A172 (cell line): ENCODE data around the gene SLC9A3. TPM values are rescaled to one million over a fixed set of nuclear protein-coding genes. Genes with fewer than 3 reads are reported as not detected.

Source experiments
- DNase-seq: peaks from one replicate; pipeline ENCODE4 v3.0.0-alpha.2; 2015; ENCODE audit warnings: low spot score
- total RNA-seq: library from RNA; depleted of rRNA; stranded (reverse); fragments of >200 nt; shearing (Covaris generic); gene quantifications from 2 replicates; pipeline ENCODE4 v1.2.3, GENCODE V29; 2014

SLC9A3 gene
- total RNA-seq, 1 experiment from 2014 or later = 4.7 TPM

DNA sequence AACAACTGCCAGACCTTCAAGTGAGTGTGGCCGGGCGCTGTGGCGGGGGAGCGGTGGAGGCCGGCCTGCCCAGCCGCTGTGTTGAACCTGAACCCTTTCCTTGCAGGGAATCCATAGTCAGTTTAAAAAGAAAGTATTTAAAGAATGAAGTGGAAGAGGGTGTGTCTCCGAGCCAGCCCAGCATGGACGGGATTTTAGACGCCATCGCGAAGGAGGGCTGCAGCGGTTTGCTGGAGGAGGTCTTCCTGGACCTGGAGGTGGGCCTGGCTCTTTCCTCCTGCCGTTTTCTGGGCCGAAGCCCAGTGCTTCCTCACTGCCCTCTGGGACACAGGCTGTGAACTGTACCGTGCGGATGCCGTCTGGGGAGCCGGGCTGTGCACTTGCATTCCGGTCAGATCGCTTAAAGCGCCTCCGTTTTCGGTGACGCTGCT is 62.2 kb downstream of the SLC9A3 start:
- DNase-seq = no peak

DNA sequence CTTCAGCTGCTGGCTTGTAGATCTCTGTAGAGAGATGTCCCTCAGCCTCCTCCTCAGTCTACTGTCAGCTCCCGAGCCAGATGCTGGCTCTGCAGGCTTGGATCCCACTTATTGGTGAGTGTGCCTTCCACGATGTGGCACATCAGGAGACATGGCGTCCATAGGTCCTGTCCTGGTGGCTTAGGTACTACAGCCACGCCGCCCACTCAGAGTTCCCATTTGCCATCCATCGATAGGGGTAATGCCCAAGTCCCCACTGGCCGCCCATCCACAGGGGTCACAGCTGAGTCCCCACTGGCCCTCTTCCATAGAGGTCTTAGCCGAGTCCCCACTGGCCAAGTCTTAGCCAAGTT is 64.0 kb downstream of the SLC9A3 start:
- DNase-seq = no peak

DNA sequence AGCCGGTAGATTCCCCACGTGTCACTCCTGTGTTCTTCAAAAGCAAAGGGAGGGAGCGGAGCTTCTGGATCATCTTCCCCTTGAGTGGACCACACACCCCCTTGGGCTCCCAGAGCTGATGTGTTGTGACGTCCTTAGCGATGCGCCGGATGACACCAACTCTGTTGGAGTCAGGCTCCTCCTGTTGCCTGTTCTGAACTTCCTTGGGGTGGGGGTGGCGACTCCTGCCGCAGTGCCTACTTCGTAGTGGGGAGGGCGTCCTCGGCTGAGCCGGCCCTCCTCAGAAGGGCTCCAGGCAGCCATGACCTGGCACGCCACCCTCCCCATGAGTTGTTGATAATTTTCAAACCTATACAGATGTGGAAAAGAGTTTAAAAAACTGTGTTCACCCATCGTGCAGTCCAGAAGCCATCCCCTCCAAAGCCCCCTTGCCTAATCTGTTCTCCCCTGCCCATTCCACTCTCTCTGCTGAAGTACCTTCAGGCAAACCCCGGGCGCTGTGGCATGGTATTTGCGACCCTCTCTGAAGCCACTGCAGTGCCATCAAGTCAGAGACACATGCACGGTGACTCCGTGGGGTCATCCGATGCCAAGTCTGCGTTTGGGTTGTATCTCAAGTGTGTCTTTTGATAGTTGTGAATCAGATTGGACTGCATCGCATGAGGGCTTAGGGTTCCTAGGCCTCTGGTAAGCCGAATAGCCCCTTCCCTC is 64.5 kb downstream of the SLC9A3 start:
- DNase-seq = no peak

DNA sequence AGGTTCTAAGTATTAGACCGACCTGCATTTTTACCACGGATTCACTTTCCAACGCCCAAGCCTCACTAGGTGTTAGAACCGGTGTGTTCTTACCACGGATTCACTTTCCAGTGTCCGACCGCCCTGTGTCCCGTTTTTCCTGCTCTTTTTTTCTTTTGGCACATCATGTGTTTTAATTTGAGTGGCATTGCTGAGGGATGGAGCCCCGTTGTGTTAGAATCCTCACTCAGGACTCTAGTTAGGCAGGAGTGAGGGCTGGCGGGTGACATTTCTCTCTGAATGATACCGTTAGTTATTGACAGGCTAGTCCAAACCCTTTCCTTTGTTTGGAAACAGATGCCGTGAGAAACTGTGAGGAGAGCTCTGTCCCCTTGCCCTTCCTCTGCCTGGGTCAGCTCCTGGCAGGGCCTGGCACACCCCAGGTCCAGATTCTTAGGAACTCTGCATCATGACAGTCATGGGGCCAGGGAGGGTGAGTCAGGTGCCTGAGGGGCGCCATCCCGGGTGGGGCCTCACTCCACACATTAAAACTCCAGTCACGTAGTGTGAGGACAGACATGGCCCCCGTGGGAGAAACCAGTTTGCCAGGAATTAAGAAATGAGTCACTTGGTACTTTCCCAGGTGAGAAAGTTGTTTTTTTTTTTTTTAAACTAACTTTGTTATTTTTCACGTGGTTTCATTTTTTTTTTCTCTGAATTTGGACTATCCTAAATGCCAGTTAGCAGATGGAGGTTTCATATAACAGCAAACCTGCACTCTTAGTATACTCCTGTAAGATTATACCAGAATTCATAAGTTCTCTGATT is 65.5 kb downstream of the SLC9A3 start:
- peak; percentile 84 for DNase-seq

DNA sequence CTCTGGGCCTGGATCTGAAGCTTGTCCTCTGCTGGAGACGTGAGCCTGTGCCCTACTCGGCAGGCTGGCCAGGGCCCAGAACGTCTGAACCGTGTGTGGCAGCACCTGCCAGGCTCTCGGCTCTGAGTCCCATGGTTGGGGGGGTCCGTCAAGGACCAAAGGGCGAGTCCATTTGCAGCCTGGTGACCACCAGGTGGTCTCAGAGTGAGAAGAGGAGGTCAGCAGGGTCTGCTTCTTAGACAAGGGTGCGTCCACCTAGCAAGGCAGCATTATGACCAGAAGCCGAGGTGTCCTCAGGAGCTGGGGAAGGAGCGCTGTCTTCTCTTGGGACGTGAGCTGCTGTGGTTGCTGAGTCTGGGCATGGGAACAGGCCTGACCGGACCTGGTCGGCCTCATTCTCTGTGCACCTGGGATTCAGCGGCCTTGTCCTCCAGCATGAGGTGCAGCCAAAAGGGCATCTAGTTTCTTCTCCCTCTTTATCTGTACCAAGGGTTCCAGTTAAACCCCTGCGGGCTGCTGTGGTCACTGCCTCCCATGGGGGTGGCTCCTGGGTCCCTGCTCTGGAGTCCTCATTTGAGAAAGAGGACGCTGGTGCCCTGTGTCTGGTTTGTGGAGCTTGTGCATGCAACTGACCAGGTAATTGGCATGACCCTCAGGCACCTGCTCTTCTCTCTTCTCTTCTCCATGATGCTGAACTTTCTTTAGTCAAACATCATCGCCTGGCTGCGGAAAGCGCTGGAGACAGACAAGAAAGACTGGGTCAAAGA is 66.9 kb downstream of the SLC9A3 start:
- DNase-seq = no peak

DNA sequence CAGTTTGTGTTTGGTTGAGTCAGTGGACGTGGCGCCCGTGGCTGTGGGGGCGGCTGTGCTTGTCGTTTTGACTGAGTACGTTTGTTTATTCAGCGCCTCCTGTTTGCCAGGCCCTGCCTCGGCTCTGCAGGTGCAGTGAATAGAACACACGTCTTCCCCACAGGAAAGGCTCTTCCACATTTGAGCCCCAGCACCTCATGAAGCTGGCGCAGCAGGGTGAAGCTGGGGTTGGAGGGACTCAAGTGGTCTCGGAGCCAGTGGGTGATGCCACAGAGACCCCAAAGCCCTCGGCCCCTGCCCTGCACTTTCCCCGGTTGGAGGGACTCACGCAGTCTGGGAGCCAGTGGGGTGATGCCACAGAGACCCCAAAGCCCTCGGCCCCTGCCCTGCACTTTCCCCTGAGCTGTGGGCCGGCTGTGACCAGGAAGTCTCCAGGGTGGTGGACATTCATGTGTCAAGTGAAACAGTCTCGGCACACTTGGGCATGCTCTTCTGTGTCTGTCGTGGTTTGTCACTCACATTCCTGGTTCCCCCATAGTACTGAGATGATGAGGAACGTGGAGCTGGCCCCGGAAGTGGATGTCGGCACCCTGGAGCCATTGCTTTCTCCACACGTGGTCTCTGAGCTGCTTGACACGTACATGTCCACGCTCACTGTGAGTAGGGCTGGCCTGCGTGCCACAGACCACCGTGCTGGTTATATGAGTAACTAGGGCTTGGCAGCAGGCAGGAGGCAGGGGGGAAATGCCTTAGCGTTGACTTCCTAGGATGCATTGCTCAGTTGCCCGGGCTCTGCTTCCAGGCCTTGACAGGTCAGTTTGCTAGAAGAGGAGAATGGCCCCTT is 67.7 kb downstream of the SLC9A3 start:
- no peak for DNase-seq

DNA sequence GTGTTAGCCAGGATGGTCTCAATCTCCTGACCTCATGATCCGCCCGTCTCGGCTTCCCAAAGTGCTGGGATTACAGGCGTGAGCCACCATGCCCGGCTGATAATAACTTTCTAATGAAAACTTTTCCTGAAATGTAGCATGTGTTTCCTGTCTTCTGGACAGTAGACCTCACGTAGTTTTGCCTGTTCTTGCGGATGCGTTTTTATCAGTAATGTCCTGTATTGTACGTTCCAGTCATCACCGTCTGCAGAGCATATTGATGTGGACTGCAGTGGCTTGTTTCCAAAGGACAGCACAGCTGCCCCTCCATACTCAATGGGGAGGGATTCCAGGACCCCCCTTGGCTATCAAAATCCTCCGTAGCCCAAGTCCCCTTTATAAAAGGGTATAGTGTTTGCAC is 68.4 kb downstream of the SLC9A3 start:
- no peak for DNase-seq

DNA sequence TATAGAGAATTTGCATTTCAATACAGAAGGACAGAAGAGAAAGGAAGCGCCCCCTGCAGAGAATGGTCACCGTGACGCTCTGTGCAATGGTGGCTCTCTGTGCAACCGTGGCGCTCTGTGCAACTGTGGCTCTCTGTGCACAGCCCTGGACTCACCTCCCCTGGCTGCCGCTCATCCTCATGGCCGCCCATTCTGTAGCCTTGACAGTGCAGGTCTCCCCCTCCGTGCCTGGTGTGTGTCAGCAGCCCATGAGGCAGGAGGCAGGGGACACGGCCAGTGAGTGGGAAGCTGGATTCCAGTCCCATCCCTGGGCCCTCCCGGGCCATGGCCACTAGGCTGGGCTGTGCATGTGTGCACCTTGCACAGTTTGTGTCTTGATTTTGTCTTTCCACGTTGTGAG is 69.3 kb downstream of the SLC9A3 start:
- no peak for DNase-seq

DNA sequence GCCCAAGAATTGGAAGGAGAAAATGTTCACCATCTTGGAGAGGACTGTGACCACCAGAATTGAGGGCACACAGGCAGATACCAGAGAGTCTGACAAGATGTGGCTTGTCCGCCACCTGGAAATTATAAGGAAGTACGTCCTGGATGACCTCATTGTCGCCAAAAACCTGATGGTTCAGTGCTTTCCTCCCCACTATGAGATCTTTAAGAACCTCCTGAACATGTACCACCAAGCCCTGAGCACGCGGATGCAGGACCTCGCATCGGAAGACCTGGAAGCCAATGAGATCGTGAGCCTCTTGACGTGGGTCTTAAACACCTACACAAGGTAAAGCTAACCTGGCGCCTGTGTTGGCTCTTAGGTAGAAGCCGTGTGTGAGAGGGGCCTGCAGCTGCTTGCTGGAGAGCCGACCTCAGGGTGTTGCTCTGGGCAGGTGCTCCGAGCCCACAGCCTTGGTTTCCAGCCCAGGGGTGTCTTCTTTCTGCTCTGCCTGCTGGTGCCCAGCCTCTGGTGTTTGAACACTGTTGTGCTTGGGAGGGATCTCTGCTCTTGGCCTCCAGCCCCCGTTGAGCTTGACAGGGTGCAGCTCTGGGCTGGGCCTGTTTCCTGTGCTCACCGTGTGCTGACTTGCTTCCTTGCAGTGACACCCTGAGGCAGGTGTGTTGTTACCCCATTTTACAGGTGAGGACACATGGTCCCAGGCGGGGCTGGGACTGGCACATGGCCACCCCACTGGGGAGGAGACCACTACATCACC is 70.3 kb downstream of the SLC9A3 start:
- DNase-seq = no peak

DNA sequence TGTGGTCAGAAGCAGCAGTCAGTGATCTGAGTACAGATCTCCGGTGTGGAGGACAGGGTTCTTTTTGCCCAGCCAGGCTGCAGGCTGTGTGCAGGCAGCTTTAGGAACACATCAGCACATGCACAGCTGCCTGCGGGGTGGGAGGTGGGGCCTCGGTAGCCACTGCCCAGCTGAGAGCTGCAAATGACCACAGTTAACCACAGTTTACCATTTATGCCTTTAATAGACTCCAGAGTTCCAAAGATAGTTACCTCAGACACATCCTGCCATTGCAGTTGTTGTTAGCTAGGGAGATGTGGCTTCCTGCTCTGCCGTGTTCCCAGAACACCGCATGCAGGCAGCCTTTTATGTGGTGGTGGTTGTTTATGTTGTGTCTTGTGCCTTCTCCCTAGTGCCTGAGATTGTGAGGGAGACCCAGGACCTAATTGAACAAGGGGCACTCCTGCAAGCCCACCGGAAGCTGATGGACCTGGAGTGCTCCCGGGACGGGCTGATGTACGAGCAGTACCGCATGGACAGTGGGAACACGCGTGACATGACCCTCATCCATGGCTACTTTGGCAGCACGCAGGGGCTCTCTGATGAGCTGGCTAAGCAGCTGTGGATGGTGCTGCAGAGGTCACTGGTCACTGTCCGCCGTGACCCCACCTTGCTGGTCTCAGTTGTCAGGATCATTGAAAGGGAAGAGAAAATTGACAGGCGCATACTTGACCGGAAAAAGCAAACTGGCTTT is 71.1 kb downstream of the SLC9A3 start:
- DNase-seq = no peak

DNA sequence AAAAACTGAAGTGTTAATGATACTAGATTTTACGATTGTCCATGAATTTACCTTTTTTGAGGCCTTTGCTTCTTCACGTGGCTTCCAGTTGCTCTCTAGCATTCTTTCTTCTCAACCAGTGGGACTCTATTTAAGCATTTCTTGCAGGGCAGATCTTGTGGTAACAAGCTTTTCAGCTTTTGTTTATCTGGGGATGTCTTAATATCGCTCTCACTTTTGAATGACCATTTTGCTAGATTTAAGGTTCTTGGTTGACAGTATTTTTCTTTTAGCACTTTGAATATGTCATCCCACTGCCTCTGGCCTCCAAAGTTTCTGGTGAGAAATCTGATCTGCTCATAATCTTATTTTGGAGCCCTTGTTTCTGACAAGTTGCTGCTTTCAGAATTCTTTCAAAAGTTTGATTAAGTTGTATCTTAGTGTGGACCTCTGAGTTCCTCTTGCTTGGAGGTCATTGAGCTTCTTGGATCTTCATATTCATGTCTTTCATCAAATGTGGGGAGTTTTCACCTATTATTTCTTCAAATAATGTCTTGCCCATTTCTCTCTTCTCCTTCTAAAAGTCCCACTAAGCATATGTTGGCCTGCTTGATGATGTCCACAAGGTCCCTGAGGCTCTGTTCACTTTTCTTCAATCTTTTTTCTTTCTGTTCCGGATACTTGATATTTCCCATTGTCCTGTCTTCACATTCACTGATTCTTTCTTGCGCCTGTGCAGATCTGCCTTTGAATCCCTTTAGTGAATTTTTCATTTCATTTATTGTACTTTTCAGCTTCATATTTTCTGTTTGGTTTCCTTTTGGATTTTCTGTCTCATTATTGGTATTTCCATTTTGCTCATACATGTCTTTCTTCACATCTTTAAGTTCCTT is 72.4 kb downstream of the SLC9A3 start:
- DNase-seq = no peak

DNA sequence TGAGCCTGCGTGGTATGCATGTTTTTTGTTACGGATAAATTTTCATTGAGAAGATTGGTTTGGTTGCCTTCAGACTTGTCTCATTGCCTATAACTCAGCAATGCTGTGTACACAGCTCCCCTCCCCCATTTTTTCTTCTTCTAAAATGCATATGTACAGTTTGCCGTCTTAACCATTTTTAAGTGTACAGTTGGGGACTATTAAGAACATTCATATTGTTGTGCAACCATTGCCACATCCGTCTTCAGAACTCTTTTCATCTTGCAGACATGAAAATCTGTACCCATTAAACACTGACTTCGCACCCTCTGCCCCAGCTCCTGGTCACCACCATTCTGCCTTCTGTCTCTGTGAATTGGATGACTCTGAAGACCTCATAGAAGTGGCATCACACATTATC is 75.1 kb downstream of the SLC9A3 start:
- no peak for DNase-seq

DNA sequence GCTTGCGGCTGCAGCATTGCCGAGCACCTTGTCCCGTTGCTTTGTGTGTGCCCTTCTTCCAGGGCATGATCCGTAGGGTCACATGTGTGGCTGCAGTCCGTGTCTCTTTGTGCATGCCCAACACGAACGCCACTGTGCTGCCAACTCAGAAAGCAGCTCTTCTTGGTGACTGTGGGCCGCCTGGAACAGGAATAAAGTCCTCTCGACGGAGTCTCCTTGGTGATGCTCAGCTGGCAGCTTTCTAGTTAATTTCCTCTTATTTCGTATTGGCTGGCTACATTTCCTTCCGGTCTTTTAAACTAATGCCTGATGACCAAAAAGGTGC is 75.5 kb downstream of the SLC9A3 start:
- no peak for DNase-seq

DNA sequence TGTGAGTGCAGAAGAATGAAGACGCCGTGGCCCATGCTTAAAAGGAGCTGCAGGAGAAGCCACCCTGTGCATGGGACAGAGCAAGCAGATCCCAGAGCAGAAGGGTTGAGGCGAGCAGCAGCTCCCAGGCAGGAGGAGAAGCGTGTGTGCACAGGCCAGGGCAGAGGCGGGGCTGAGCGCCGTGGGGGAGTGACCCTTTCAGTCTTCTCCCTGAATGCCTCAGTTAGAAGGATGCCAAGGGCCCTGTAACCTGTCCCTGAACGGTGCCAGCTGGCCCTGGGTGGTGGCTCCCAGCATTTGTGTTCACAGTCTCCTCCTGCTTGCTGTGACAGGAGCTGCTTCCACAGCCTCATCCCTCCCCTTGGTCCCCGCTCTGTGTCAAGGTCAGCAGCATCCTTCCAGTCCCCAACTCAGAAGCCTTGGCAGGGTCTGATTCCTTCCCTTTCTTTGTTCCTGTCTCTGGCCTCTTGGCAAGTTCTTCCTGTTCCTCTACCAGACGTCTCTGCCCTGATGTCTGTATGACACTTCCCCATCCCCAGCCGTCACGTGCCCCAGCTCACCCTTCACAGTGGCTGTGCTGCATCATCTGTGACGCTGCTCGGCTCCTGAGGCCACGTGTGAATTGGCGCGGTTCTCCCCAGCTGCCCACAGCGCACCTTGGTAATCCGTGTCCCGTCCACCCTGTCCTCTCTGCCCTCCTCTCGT is 76.0 kb downstream of the SLC9A3 start:
- DNase-seq = no peak

DNA sequence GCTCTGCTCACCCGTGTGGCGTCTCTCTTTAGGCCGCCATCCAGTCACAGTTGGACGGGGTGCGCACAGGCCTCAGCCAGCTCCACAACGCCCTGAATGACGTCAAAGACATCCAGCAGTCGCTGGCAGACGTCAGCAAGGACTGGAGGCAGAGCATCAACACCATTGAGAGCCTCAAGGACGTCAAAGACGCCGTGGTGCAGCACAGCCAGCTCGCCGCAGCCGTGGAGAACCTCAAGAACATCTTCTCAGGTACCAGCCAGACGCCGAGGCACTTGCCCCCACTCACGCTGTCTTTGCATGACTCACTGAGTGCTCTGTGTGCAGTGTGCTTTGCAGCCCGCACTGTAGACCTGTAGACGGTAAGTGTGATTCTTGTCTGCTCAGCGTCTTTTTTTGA is 76.7 kb downstream of the SLC9A3 start:
- no peak for DNase-seq

DNA sequence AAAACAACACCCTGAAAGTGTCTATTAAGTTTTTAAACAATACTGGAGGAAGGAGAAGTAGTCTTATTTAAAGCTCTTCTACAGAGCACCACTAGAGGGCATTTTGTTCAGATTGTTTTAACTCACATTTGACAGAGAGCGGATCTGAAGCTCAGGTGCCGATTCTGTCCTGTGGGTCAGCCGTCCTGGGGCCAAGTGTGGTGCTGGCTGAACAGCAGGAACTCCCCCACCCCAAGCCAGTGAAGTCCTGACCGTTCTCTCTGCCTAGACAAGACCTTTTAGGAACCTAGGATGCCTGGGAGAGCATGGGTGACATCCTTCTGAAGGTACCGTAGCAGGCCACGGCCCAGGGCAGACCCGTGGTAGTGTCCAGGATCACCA is 77.4 kb downstream of the SLC9A3 start:
- peak; percentile 48 for DNase-seq

DNA sequence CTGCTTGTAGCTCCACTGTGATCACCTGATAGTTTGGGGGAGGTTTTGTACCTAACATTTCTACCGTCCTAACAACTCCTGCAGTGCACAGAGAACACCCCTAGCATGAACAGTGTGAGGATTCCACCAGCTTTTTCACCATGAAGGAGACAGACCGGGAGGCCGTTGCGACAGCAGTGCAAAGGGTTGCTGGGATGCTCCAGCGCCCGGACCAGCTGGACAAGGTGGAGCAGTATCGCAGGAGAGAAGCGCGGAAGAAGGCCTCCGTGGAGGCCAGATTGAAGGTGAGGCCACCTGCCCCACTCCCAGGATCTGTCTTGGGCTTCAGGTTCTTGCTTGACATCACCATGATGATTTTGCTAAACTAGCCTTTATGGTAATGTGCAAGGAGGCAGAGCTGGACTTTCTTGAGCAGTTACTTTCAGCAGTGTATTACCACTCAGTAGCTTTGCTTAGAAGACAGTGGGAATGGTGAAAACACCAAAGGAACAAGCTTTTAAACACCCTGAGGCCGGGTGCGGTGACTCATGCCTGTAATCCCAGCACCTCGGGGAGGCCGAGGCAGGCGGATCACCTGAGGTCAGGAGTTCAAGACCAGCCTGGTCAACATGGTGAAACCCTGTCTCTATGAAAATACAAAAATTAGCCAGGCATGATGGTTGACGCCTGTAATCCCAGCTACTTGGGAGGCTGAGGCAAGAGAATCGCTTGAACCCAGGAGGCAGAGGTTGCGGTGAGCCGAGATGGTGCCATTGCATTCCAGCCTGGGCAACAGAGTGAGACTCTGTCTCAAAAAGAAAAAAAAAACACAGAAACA is 78.0 kb downstream of the SLC9A3 start:
- DNase-seq = no peak

DNA sequence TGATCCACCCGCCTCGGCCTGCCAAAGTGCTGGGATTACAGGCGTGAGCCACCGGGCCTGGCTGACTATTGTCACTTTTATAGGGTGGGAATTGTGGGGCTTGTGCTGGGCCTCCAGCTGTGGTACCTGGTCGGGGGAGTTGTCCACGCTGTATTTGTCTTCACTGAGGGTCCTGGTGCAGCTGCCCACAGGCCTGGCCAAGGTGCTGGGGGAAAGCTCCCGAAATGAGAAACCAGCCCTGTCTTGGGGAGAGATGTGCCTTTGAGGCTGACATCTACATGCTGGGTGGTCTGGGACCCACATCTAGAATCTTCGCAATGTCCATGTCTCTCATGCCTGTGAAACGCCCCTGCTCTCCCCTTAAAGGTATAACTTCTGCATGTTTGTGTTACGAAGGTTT is 78.7 kb downstream of the SLC9A3 start:
- no peak for DNase-seq
